Tibial nerve (tissue), 4 donors: ENCODE data around the gene ITGA5. TPM values are rescaled to one million over a fixed set of nuclear protein-coding genes. Genes with fewer than 3 reads are reported as not detected.

Experiments used
- DNase-seq, 2 donors: peaks; one replicate each; pipeline ENCODE4 v3.0.0-alpha.2; 2019; ENCODE audit warnings: low spot score in 2 of 2
- H3K27ac ChIP-seq, 4 donors: fragments of 200-600 bp; sonication (generic) in 3 of 4; one replicate each; pipeline ENCODE4 v1.5.1; 2017 to 2019; ENCODE audit warnings: mild to moderate bottlenecking in 1 of 4
- H3K27me3 ChIP-seq, 2 donors: fragments of 200-600 bp; sonication (generic) in 1 of 2; one replicate each; pipeline versions ENCODE4 v1.5.1 to v1.6.0; 2017 to 2019
- H3K36me3 ChIP-seq, 3 donors: fragments of 200-600 bp; sonication (generic); one replicate each; pipeline ENCODE4 v1.5.1; 2018 to 2019
- H3K4me1 ChIP-seq, 4 donors: fragments of 200-600 bp; sonication (generic) in 3 of 4; one replicate each; pipeline ENCODE4 v1.5.1; 2017 to 2019
- H3K4me3 ChIP-seq, 4 donors: fragments of 200-600 bp; sonication (generic) in 3 of 4; one replicate each; pipeline ENCODE4 v1.5.1; 2017 to 2019; ENCODE audit warnings: mild to moderate bottlenecking in 1 of 4, moderate library complexity in 1 of 4
- H3K9me3 ChIP-seq, 4 donors: fragments of 200-600 bp; sonication (generic) in 3 of 4; one replicate each; pipeline ENCODE4 v1.5.1; 2017 to 2019
- EP300 ChIP-seq, 2 donors: sonication (generic); formaldehyde crosslinking; IDR thresholded peaks; one replicate each; pipeline ENCODE4 v1.6.1; 2017; ENCODE audit warnings: antibody characterized with exemption in 2 of 2, mild to moderate bottlenecking in 1 of 2
- POLR2A ChIP-seq, 2 donors: fragments of 450-650 bp; IDR thresholded peaks; one replicate each; pipeline ENCODE4 v1.6.1; 2017; ENCODE audit warnings: antibody characterized with exemption in 2 of 2, mild to moderate bottlenecking in 2 of 2, moderate library complexity in 2 of 2
- WGBS, 2 donors: methylation state at CpG; one replicate each; pipeline ENCODE4 v1.1.5; 2018; 5-methylcytosine and 5-hydroxymethylcytosine counted together
- total RNA-seq, 4 donors: library from RNA; depleted of rRNA; stranded (reverse); fragments of >200 nt; gene quantifications; one replicate each; pipeline ENCODE4 v1.1.0, GENCODE V29; 2016
- TF ChIP-seq, protein P1 (sequence below), 5 experiments: fragments of 200-600 bp in 3 of 5; fragments of 450-650 bp in 2 of 5; sonication (generic) in 3 of 5; IDR thresholded peaks; one replicate each; pipeline ENCODE4 v1.5.1; 2016 to 2019; ENCODE audit warnings: antibody characterized with exemption in 5 of 5, mild to moderate bottlenecking in 3 of 5, moderate library complexity in 2 of 5

ITGA5 gene
- total RNA-seq, 4 donors from 2014 or later: 73.6 to 145 (median 123) TPM

DNA sequence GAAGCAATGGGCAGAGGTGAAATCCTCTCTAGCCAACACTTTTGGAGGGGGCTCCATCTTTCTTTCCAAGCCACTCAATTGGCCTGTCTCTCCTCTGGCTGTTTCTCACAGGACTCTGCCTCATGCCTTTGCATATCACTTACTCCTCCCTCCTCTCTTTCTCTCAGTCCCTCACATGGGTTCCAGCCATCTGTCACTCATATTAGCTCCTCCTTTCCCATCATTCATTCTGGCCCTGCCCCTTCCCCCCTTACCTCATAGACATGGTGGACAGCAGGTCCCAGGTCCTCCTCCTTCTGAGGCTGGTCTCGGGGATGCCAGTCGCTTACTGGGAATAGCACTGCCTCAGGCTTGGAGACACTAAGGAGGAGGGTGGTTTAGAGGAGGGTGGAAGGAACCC is 17.9 kb downstream of the ITGA5 start:
- Histone ChIP-seq H3K4me3 (no peak overlapping the region), H3K9me3 (no peaks in the 10 kb centered on the region), H3K27ac (no peak overlapping the region), H3K27me3 (no peaks in the 10 kb centered on the region), H3K36me3 (peaks cover 0 to 100% (median 0%) of the 10 kb centered on the region in 3 donors), H3K4me1 (peaks cover 0 to 4% (median 0%) of the 10 kb centered on the region in 4 donors)
- no peak for DNase-seq
- WGBS, 2 donors: 85 to 92% methylated on average over 2 of the region's 2 CpGs
- TF ChIP-seq POLR2A (IDR thresholded peaks at IDR 0.05): no peak
- no peak for TF ChIP-seq EP300 (IDR thresholded peaks at IDR 0.05)
- TF ChIP-seq, protein P1, sequence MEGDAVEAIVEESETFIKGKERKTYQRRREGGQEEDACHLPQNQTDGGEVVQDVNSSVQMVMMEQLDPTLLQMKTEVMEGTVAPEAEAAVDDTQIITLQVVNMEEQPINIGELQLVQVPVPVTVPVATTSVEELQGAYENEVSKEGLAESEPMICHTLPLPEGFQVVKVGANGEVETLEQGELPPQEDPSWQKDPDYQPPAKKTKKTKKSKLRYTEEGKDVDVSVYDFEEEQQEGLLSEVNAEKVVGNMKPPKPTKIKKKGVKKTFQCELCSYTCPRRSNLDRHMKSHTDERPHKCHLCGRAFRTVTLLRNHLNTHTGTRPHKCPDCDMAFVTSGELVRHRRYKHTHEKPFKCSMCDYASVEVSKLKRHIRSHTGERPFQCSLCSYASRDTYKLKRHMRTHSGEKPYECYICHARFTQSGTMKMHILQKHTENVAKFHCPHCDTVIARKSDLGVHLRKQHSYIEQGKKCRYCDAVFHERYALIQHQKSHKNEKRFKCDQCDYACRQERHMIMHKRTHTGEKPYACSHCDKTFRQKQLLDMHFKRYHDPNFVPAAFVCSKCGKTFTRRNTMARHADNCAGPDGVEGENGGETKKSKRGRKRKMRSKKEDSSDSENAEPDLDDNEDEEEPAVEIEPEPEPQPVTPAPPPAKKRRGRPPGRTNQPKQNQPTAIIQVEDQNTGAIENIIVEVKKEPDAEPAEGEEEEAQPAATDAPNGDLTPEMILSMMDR (IDR thresholded peaks at IDR 0.05): no peak

DNA sequence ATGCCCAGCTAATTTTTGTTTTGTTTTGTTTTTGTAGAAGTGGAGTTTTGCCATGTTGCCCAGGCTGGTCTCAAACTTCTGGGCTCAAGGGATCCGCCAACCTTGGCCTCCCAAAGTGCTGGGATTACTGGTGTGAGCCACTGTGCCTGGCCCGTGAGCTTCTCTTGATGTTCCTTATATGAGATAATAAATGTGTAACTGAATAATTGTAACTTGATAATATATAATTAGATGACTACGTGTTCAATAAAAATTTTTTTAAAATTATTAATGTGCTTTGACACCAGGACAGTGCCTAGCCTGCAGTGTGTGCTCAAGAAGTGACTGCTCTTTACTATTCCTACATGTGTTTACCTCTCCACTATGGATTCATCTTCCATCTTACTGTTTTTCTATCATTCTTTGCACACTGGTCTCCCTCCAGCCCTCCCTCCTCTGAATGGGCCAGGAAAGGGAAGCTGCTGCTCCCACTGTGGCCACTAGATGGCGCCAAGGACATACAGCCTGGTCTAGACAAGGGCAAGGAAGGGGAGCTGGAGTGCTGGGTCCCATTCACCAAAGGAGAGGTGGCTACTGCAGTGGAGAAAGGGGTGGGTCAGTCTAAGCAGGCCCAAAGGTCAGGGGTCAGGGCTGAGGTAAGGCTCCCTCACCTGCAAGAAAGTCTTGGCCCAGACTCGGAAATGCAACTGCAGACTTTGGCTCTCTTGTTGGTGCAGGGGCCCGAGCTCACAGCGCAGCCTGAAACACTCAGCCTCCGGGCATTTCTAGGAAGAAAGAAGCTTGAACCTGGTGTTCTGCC is 19.9 kb downstream of the ITGA5 start:
- no peak overlapping the region for H3K27ac ChIP-seq
- H3K36me3 ChIP-seq: peaks cover 0 to 99% (median 0%) of the 10 kb centered on the region in 3 donors
- peak; percentile 90 to 98 for DNase-seq
- no peaks in the 10 kb centered on the region for H3K9me3 ChIP-seq
- no peaks in the 10 kb centered on the region for H3K27me3 ChIP-seq
- TF ChIP-seq, protein P1 (IDR thresholded peaks at IDR 0.05): peak; percentile 93 to 98 (median 95)
- TF ChIP-seq EP300 (IDR thresholded peaks at IDR 0.05) (peak in 1 of 2 donors; percentile 42), POLR2A (IDR thresholded peaks at IDR 0.05) (no peak)
- peaks cover 0 to 4% (median 0%) of the 10 kb centered on the region in 4 donors for H3K4me1 ChIP-seq
- WGBS, 2 donors: 71 to 73% methylated on average over 6 to 8 of the region's 8 CpGs
- H3K4me3 ChIP-seq: no peak overlapping the region

DNA sequence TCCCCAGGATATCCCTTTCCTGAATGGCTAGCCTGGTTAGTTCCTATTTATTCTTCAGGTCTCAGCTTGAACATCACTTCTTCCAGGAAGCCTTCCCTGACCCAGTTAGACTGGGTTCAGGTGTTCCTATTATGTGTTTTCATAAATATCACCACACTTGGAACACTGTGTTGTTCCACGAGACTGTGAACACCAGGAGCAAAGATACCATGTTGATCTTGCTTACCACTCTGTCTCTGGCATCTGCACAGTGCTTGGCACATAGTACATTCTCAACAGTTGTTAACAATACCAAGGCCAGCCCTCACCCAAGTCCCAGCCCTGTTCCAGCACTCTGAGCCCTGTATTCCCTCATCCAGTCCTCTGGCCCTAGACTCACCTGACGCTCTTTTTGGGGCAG is 20.8 kb downstream of the ITGA5 start:
- peaks cover 0 to 89% (median 0%) of the 10 kb centered on the region in 3 donors for H3K36me3 ChIP-seq
- DNase-seq: no peak
- no peak for TF ChIP-seq POLR2A (IDR thresholded peaks at IDR 0.05)
- TF ChIP-seq, protein P1 (IDR thresholded peaks at IDR 0.05): no peak
- H3K27me3 ChIP-seq: no peaks in the 10 kb centered on the region
- H3K9me3 ChIP-seq: no peaks in the 10 kb centered on the region
- WGBS, 2 donors: 94 to 96% methylated on average over 2 of the region's 2 CpGs
- no peak overlapping the region for H3K27ac ChIP-seq
- peaks cover 0 to 4% (median 0%) of the 10 kb centered on the region in 4 donors for H3K4me1 ChIP-seq
- H3K4me3 ChIP-seq: no peak overlapping the region

DNA sequence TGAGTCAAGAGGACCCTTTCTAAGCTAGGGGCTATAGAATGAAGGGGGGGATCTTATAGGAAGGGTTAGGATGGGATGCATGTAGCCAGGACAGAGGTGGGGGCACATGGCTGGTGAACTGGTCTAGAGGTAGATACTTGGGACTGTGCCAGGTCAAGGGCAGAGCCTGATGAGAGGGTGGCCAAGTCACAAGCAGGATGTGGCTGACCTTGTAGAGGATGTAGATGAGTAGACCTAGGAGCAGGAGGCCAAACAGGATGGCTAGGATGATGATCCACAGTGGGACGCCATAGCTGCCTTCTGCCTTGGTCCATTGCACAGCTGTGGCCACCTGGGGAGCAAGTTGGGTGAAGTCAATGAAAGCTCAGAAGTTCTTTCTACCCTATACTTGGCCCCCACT is 21.9 kb downstream of the ITGA5 start:
- TF ChIP-seq, protein P1 (IDR thresholded peaks at IDR 0.05): no peak
- TF ChIP-seq POLR2A (IDR thresholded peaks at IDR 0.05) (no peak), EP300 (IDR thresholded peaks at IDR 0.05) (no peak)
- Histone ChIP-seq H3K9me3 (no peaks in the 10 kb centered on the region), H3K27ac (no peak overlapping the region), H3K27me3 (no peaks in the 10 kb centered on the region), H3K4me3 (no peak overlapping the region), H3K36me3 (peaks cover 0 to 78% (median 0%) of the 10 kb centered on the region in 3 donors), H3K4me1 (peaks cover 0 to 4% (median 0%) of the 10 kb centered on the region in 4 donors)
- 82 to 86% methylated on average over 1 of the region's 1 CpG for WGBS, 2 donors
- DNase-seq: no peak

DNA sequence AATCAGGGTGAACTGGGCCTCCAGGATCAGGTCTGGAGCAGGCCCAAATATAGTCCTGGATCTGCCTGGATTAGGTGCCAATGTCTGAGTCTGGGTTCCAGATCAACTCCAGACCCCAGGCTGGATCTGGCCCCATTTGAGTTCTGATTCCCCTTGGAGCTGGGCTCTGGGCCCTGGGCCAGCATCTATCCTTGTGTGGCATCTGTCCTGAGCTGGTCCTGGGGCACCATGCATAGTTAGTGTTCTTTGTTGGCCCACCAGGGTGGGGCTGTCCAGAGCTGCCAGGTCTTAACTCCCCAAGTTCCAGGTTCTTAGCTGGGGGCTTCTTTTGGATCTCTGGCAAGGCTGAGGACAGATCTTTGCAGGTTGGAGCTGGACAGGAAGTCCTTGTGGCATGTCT is 23.5 kb downstream of the ITGA5 start:
- H3K4me3 ChIP-seq: no peak overlapping the region
- peaks cover 0 to 15% (median 6%) of the 10 kb centered on the region in 4 donors for H3K4me1 ChIP-seq
- DNase-seq: no peak
- H3K9me3 ChIP-seq: no peaks in the 10 kb centered on the region
- H3K27ac ChIP-seq: no peak overlapping the region
- H3K27me3 ChIP-seq: no peaks in the 10 kb centered on the region
- TF ChIP-seq, protein P1 (IDR thresholded peaks at IDR 0.05): no peak
- TF ChIP-seq EP300 (IDR thresholded peaks at IDR 0.05): no peak
- no peak for TF ChIP-seq POLR2A (IDR thresholded peaks at IDR 0.05)
- peaks cover 0 to 62% (median 0%) of the 10 kb centered on the region in 3 donors for H3K36me3 ChIP-seq
